Mucosa of rectum (tissue), 2 donors: ENCODE data around the gene EFCAB3.
"Not testable (repeated sequence)": the region's sequence is repeated elsewhere in the genome, so short reads cannot be mapped to it uniquely, and the experiment has no call there.

Experiments
- H3K27ac ChIP-seq, 2 donors: one replicate each; pipeline ENCODE4 v1.7.0; 2013; ENCODE audit warnings: inconsistent platforms in 2 of 2, low read depth in 2 of 2, low read length in 2 of 2
- H3K27me3 ChIP-seq, 2 donors: one replicate each; pipeline ENCODE4 v1.7.0; 2013; ENCODE audit warnings: low read length in 2 of 2; ENCODE audit not compliant: control insufficient read depth in 2 of 2, insufficient read depth in 2 of 2
- H3K36me3 ChIP-seq, 2 donors: one replicate each; pipeline ENCODE4 v1.7.0; 2013; ENCODE audit warnings: low read length in 2 of 2; ENCODE audit not compliant: control insufficient read depth in 2 of 2, insufficient read depth in 2 of 2
- H3K4me1 ChIP-seq, 2 donors: one replicate each; pipeline ENCODE4 v1.7.0; 2013; ENCODE audit warnings: low read length in 2 of 2, mild to moderate bottlenecking in 1 of 2; ENCODE audit not compliant: control insufficient read depth in 2 of 2, insufficient read depth in 2 of 2
- H3K4me3 ChIP-seq, 2 donors: one replicate each; pipeline ENCODE4 v1.7.0; 2013; ENCODE audit warnings: low read length in 2 of 2
- H3K9ac ChIP-seq, 2 donors: one replicate each; pipeline ENCODE4 v1.7.0; 2013; ENCODE audit warnings: low read length in 2 of 2, low read depth in 1 of 2, mild to moderate bottlenecking in 1 of 2
- H3K9me3 ChIP-seq, 2 donors: one replicate each; pipeline ENCODE4 v1.7.0; 2013; ENCODE audit warnings: low read length in 2 of 2; ENCODE audit not compliant: control insufficient read depth in 2 of 2
- donor health status: healthy.
- donor health status: Normal muscosa, but diverticular disease.

The EFCAB3 gene

GRCh38 chr17:62456016-62456415, 75.7 kb downstream of the EFCAB3 start:
- Histone ChIP-seq H3K27ac (no peak overlapping the region), H3K9ac (no peak overlapping the region), H3K9me3 (no peaks in the 10 kb centered on the region), H3K36me3 (no peaks in the 10 kb centered on the region), H3K27me3 (no peaks in the 10 kb centered on the region), H3K4me1 (no peaks in the 10 kb centered on the region), H3K4me3 (no peak overlapping the region)

GRCh38 chr17:62458483-62458882, 78.1 kb downstream of the EFCAB3 start:
- H3K9me3 ChIP-seq, H3K4me3 ChIP-seq, H3K9ac ChIP-seq, H3K36me3 ChIP-seq, H3K27ac ChIP-seq, H3K27me3 ChIP-seq, H3K4me1 ChIP-seq: not testable (repeated sequence)

- not testable (repeated sequence) for H3K4me1 ChIP-seq, H3K27ac ChIP-seq, H3K9me3 ChIP-seq, H3K27me3 ChIP-seq, H3K9ac ChIP-seq, H3K4me3 ChIP-seq, H3K36me3 ChIP-seq
These were observed 84.1 kb downstream of the EFCAB3 start for GRCh38 chr17:62464422-62464821.

GRCh38 chr17:62465271-62465670, 84.9 kb downstream of the EFCAB3 start:
- H3K27ac ChIP-seq, H3K9ac ChIP-seq, H3K9me3 ChIP-seq, H3K4me3 ChIP-seq, H3K36me3 ChIP-seq, H3K27me3 ChIP-seq, H3K4me1 ChIP-seq: not testable (repeated sequence)
